Caki2 (cell line): Measurements from ENCODE around the gene HECTD4. TPM values are rescaled to one million over a fixed set of nuclear protein-coding genes. Genes with fewer than 3 reads are reported as not detected.
"Not testable (repeated sequence)": the region's sequence is repeated elsewhere in the genome, so short reads cannot be mapped to it uniquely, and the experiment has no call there.

Experiments
- DNase-seq: peaks from one replicate; pipeline ENCODE4 v3.0.0-alpha.2; 2015; ENCODE audit warnings: low read depth
- in situ Hi-C: cut with HindIII; loops from 2 replicates; pipeline ENCODE4 v1.10.0; 2016; ENCODE audit warnings: low sequenced_read_pairs, low pct_unique_long_range_greater_than_20kb, mixed read lengths
- total RNA-seq: library from RNA; depleted of rRNA; stranded (reverse); fragments of >200 nt; shearing (Covaris generic); gene quantifications from 2 replicates; pipeline ENCODE4 v1.2.3, GENCODE V29; 2014; ENCODE audit warnings: low replicate concordance

Gene HECTD4
- total RNA-seq, 1 experiment from 2014 or later, result 10.0 TPM

DNA sequence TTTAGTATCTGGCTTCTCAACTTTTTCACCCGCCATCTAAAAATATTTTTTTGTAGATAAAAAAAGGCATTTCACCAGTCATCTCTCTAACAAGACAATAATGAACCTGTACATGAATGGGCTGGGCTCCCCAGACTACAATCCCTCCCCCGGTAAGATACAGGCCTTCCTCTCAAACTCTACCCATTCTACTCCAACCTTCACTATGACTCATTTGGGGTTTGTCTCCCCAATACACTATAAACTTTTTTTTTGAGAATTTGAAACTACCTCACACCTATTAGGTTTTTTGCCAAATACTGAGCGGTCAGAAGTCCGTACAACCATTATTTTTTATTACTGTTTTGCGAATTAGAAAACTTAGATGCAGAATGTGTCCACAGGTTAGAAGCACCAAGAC is 26.4 kb upstream of the HECTD4 start:
- in situ Hi-C loops, result no loop called here
- DNase-seq, result no peak

DNA sequence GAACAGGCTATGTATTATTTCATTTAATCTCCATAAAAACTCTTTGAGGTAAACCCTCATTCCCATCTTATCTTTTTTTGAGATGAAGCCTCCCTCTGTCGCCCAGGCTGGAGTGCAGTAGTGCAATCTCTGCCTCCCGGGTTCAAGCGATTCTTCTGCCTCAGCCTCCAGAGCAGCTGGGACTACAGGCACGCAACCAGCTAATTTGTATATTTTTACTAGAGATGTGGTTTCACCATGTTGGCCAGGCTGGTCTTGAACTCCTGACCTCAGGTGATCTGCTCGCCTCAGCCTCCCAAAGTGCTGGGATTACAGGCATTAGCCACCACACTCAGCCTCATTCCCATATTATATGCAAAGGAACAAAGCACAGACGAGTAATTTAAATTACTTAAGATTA is 25.5 kb upstream of the HECTD4 start:
- DNase-seq, in situ Hi-C loops: not testable (repeated sequence)

DNA sequence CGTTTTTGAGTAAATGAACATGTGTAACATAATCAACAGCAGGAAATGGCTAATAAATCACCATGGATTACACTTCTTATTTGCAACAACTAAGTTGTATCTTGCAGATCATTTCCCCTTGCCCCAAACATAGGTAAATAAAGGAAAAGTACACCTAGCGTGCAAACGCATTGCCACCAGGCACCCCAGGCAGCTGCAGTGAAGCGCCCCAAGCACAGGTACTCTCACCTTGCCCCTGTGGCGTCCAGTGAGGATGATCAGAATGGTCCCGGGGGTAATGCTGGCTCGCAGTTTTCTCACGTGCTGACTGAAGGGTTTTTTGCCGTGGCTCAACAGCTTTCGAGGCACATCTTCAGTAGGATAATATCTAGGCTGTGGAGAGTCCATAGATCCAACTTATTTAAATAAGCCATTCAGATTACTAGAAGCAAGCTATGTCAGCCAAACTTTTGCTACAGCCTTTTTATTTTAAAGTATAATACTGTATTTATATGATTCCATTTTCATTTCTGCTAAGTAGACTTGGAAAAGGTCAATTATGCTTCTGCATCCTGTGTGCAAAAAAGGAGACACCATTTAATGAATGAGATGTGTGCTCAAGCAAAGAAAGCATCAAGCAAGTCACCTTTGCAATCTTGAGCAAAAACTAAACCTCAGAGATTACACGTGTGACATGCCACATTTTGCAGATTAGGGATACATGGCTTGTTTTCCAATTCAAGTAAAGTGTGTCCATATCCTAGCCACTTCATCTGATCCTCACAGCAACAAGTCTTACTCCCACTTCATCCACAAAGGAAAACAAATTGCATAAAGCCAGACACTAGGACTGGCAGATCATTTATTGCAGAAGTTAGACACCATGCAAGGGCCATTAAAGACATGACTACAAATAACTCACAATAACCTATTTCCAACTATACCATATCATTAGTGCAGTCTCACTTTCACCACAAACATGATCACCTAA is 24.6 kb upstream of the HECTD4 start:
- no peak for DNase-seq
- in situ Hi-C loops, result no loop called here

DNA sequence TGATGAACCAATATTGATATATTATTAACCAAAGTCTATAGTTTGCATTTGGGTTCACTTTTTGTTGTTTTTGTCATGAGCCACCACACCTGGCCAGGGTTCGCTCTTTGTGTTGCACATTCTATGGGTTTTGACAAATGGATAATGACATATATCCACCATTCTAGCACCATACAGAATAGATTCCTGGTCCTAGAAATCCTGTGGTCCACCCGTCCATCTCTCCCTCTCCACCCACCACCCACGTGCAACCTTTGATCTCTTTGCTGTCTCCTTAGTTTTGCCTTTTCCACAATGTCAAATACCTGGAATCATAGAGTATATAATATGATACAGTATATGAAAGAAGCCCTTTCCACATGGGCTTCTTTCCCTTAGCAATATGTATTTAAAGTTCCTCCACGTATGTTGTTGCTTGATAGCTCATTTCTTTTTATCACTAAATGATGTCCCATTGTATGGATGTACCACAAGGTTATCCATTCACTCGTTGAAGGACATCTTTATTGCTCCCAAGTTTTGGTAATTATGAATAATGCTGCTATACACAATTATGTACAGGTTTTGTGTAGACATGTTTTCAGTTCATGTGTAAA is 19.8 kb upstream of the HECTD4 start:
- in situ Hi-C loops, result no loop called here
- no peak for DNase-seq

DNA sequence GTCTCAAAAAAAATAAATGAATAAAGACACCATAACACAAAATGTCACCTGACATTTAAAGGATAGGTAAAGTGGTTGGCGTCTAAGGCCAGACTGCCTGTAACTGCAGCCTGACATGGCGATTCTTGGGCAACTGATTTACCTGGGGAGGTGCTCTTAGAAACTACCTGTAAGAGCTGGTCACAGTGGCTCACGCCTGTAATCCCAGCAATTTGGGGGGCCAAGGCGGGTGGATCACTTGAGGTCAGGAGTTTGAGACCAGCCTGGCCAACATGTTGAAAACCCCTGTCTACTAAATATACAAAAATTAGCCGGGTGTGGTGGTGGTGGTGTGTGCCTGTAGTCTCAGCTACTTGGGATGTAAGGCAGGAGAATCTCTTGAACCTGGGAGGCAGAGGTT is 18.8 kb upstream of the HECTD4 start:
- in situ Hi-C loops, result no loop called here
- no peak for DNase-seq

DNA sequence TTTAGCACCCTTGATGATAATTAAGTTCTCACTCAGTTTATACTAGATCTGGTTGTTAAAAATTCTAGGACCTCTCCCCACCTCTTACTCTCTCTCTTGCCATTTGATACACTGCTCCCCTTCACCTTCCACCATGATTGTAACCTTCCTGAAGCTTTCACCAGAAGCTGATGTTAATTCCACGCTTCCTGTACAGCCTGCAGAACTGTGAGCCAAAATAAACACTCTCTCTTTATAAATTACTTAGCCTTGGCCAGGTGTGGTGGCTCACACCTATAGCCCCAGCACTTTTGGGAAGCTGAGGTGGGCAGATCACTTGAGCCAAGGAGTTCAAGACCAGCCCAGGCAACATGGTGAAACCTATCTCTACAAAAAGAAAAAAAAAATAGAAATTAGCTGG is 11.1 kb upstream of the HECTD4 start:
- DNase-seq, result no peak
- in situ Hi-C loops, result no loop called here

DNA sequence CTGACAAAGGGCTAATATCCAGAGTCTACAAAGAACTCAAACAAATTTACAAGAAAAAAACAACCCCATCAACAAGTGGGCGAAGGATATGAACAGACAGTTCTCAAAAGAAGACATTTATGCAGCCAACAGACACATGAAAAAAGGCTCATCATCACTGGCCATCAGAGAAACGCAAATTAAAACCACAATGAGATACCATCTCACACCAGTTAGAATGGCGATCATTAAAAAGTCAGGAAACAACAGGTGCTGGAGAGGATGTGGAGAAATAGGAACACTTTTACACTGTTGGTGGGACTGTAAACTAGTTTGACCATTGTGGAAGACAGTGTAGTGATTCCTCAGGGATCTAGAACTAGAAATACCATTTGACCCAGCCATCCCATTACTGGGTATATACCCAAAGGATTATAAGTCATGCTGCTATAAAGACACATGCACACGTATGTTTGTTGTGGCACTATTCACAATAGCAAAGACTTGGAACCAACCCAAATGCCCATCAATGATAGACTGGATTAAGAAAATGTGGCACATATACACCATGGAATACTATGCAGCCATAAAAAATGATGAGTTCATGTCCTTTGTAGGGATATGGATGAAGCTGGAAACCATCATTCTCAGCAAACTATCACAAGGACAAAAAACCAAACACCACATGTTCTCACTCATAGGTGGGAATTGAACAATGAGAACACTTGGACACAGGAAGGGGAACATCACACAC is 7.9 kb upstream of the HECTD4 start:
- in situ Hi-C loops, DNase-seq: not testable (repeated sequence)

DNA sequence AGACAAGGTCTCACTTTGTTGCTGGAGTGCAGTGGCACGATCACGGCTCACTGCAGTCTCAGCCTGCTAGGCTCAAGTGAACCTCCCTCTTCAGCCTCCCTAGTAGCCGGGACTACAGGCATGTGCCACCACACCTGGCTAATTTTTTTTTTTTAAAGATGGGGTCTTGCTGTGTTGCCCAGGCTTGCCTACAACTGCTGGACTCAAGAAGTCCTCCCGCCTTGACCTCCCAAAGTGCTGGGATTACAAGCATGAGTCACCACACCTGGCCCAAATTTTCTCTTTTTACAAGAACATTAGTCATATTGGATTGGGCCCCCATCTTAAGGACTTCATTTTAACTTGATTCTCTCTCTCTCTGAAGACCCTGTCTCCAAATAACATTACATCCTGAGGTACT is 7.0 kb upstream of the HECTD4 start:
- DNase-seq, result no peak
- in situ Hi-C loops, result no loop called here

DNA sequence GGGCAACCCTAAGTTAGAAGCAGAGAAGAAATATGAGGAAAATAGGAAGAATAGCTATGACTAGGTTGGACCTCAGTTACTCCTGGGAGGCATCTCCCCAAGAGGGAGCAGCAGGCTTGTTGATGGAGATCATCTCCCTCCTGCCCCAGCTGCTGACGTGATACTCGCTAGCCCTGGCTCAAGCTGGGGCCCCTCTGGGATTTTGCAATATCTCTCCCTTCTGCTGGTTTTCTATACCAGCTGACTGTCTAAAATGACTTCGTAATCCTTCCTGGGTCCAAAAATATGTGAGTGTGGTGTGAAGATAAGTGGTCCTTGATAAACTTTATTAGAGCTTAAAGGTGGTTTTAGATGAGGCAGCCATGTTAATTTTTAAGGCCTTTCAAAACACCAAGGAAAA is 4.5 kb upstream of the HECTD4 start:
- DNase-seq, result no peak
- in situ Hi-C loops, result no loop called here

DNA sequence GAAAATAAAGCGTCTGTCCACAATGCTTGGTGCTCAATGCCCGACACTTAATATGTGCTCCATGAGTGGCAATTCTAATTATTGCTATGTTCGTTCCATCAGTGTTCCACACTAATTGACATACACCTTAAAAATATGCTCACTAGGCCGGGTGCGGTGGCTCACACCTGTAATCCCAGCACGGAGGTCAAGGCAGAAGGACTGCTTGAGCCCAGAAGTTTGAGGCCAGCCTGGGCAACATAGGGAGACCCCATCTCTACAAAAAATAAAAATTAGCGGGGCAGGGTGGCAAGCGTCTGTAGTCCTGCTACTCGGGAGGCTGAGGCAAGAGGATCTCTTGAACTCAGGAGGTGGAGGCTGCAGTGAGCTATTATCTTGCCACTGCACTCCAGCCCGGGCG is 635 bp upstream of the HECTD4 start:
- in situ Hi-C loops, result no loop called here
- no peak for DNase-seq

DNA sequence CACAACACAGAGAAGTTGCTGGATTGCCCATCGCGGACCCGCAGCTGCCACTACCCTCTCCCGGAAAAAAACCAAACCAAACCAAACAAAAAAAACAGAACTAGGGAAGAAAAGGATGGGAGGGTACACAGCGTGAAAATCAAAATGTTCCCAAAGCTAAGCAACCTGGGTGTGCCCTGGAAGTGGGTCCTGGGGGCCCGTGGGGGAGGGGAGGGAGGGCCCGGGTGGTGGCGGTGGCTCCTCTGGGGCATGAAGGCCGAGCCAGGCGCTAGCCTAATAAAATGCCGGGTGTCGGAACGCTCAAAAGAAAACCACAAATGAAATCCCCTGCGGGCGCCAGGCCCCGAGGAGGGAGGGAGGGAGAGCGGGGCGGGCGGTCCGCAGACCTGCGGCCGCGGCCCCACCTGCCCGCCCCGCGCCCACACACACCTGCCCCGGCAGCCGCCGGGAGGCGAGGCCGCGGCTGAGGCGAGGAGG is 787 bp downstream of the HECTD4 start:
- DNase-seq, result no peak
- in situ Hi-C loops, result no loop called here

DNA sequence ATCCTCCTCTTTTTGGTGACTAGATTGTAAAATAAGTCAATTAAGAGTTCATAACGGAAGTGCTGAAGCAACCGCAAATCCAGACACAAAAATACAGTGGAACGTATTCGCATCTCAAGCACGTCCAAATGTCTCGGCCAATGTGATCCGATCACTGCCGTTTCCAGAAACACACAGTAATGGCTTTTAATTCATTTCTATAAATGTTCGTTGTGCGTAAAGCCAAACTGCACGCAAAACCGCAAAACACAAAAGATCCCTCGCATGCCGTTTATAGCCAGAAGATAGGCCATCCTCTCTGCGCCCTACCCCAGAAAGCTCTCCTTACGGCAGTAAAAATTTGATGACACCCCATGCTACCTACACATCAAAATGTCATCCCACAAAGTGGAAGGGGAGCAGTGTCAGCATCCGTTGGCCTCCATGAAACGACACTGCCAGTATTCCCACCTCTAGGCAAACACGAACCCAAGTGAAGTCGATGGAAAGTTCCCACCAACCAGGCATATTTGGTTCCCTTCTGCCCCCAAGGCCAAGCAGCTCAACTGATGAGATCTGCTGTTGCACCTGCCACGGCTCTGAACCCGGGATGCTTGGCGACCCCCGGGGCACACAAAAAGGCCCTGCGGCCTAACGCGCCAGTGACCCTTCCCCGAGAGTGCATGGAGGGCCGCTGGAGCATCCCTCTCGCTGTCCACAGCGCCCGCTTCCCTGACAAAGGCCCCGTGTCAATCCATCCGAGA is 1.4 kb downstream of the HECTD4 start:
- no peak for DNase-seq
- in situ Hi-C loops, result no loop called here

DNA sequence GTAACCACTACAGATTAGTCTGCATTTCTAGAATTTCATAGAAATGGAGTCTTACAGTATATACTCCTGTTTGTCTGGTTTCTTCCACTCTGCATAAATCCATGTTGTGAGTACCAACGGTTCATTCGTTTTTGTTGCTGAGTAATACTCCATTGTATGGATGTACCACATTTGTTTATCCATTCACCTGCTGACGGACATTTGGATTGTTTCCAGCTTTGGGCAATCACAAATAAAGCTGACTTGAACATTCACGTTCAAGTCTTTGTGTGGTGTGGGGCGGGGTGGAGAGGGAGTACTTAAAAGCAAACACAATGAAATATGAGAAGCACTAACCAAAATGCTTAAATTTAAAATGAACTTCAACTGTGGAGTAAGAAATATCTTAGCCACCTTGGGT is 7.1 kb downstream of the HECTD4 start:
- DNase-seq, result no peak
- in situ Hi-C loops, result no loop called here

DNA sequence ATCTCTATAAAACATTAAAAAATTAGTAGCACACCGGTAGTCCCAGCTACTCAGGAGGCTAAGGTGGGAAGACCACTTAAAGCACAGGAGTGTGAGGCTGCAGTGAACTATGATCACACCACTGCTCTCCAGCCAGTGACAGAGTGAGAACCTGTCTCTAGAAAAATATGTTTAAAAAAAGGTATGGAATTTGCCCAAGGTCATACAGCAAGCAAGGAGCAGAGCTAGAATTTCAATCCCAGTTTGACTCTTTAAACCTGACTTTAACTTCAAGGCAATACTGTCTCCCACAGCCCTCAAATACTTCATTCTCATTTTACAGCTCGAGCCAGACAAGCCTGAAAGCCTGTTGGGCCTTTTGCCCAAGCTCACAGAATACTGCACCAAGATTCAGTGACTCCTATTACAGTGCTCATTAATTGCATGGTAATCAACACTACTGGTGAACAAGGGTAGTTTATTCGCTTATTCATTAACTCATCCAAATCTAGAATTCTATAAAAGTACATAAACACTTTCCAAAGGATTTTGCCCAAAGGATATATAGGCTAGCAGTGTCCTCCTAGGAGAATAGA is 8.0 kb downstream of the HECTD4 start:
- DNase-seq, result no peak
- in situ Hi-C loops, result no loop called here

DNA sequence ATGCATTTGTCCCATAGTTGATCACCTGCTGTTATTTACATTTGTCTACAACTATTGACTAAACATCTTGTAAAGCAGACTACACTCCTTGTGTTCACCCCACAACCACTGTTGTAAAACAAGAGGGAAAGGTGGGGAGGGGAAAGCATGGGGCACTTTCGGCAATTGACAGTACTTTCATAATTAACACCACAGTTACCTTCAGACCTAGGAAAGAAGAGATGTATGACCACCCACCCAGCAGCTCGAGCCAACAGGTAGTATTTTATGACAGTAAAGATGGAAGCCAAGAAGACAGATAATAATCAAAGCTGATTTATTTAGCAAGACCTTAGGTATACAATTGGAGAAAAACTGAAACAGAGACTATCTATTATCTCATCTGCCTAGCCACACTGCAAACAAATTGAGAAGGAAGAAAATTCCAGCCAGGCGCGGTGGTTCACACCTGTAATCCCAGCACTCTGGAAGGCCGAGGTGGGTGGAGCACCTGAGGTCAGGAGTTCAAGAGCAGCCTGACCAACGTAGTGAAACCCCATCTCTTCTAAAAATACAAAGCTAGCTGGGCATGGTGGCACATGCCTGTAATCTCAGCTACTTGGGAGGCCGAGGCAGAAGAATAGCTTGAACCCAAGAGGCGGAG is 11.2 kb downstream of the HECTD4 start:
- in situ Hi-C loops, result no loop called here
- DNase-seq, result no peak

DNA sequence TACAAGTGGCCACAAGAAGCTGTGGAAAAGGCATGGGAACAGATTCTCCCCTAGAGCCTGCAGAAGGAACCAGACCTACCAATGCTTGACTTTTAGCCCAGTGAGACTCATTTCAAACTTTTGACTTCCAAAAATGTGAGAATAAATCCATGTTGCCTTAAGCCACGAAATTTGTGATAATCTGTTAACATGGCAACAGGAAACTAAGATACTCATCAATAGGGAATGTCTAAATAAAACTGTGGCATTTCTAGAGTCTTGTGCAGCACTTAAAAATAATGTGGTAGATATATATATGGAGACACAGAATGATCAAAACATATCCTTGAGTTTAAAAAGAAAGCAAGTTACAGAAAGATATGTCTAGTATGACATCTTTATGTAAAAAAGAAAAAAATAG is 12.0 kb downstream of the HECTD4 start:
- no peak for DNase-seq
- in situ Hi-C loops, result no loop called here

DNA sequence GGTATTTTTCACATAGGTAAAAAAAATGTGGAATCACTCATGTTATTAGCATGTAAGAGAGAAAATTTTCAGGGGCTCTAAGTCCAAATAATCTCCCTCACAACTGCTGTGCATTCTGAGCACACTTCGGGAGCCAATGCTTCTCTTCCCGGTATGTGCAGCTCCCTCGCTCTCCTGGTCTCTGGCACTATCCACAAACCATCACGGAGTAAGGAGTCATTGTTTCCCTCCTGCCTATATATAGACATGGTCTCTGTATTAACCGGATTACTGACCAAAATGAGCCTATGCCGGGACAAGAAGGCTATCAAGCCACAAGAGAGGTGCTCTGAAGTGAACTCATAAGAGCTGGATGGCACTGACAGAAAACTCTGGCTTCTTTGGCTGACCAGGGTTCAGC is 13.4 kb downstream of the HECTD4 start:
- in situ Hi-C loops, result no loop called here
- no peak for DNase-seq

DNA sequence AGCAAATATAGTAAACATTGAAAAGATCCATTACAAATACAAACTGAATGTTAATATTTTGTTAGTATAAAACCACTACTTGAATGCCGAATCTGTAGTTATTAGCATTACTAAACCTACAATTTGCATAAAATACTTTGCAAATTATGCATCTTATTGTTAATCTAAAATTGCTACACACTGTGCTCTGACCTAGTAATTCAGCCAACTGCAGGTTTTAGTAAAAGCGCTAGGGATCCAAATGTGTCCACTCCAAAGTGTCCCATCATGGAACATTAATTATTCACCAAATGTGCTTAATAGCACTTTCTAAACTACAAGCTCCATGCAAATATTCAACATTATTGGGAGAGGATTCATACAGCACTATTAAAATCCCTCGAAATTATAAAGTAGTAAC is 14.3 kb downstream of the HECTD4 start:
- no peak for DNase-seq
- in situ Hi-C loops, result no loop called here
